PC-3 (cell line): ENCODE data around the gene RNF225. TPM values are rescaled to one million over a fixed set of nuclear protein-coding genes. Genes with fewer than 3 reads are reported as not detected.

Source experiments
- ATAC-seq: fragments of 200-7000 bp; cut with Tn5 transposase; 2 replicates; pipeline ENCODE4 v1.9.1; 2020; ENCODE audit warnings: mild to moderate bottlenecking, moderate library complexity
- BruUV-seq: library from RNA; stranded (reverse); fragments of 400-500 nt; replicated peaks from 2 replicates; lab custom pipeline; 2021; lab: Mats Ljungman, UMichigan
- CTCF ChIA-PET: fragments of 300-600 bp; sonication (Branson Sonifier 250); formaldehyde crosslinking; loops from one replicate; lab custom pipeline; 2022; ENCODE audit warnings: antibody characterized with exemption; lab: Charles Lee
- POLR2A ChIA-PET: fragments of 300-600 bp; sonication (Branson Sonifier 250); formaldehyde crosslinking; loops from one replicate; lab custom pipeline; 2022; ENCODE audit warnings: antibody characterized with exemption; ENCODE audit not compliant: unreplicated experiment; lab: Charles Lee
- DNase-seq: peaks from one replicate; pipeline ENCODE4 v3.0.0-alpha.2; 2015
- H2AFZ ChIP-seq: fragments of 300-600 bp; sonication (generic); 2 replicates; pipeline ENCODE4 v1.6.0; 2016; ENCODE audit warnings: antibody characterized with exemption, low read length
- H3F3A ChIP-seq: fragments of 300-600 bp; sonication (generic); one replicate; pipeline ENCODE4 v1.6.0; 2017; ENCODE audit warnings: antibody characterized with exemption, low read length, control low read depth, mild to moderate bottlenecking; ENCODE audit not compliant: unreplicated experiment
- H3K27ac ChIP-seq: fragments of 300-600 bp; sonication (generic); 2 replicates; pipeline ENCODE4 v1.5.1; 2016; ENCODE audit warnings: mild to moderate bottlenecking, low read length
- H3K27me3 ChIP-seq: fragments of 300-600 bp; sonication (generic); 2 replicates; pipeline ENCODE4 v1.6.1; 2016; ENCODE audit warnings: low read length, mixed read lengths
- H3K36me3 ChIP-seq: fragments of 300-600 bp; sonication (generic); 2 replicates; pipeline ENCODE4 v1.6.1; 2016; ENCODE audit warnings: low read depth, mixed run types, low read length, mixed read lengths
- H3K4me1 ChIP-seq: fragments of 300-600 bp; sonication (generic); 2 replicates; pipeline ENCODE4 v1.5.1; 2016; ENCODE audit warnings: low read length; ENCODE audit not compliant: insufficient read depth
- H3K4me2 ChIP-seq: fragments of 300-600 bp; sonication (generic); 2 replicates; pipeline ENCODE4 v1.6.0; 2016; ENCODE audit warnings: low read length
- H3K4me3 ChIP-seq: fragments of 300-600 bp; sonication (generic); 2 replicates; pipeline ENCODE4 v1.5.1; 2016; ENCODE audit warnings: mild to moderate bottlenecking, low read length, mixed read lengths
- H3K79me2 ChIP-seq: fragments of 300-600 bp; sonication (generic); 2 replicates; pipeline ENCODE4 v1.6.1; 2017; ENCODE audit warnings: low read length, mixed read lengths
- H3K9ac ChIP-seq: fragments of 300-600 bp; sonication (generic); 2 replicates; pipeline ENCODE4 v1.6.0; 2016; ENCODE audit warnings: mild to moderate bottlenecking, low read length
- H3K9me2 ChIP-seq: fragments of 300-600 bp; sonication (generic); replicated peaks from 2 replicates; pipeline ENCODE4 v1.6.1; 2016; ENCODE audit warnings: mixed run types, low read length, mixed read lengths
- H3K9me3 ChIP-seq: fragments of 300-600 bp; sonication (generic); 2 replicates; pipeline ENCODE4 v1.6.1; 2016; ENCODE audit warnings: low read length, mixed read lengths
- H4K20me1 ChIP-seq: fragments of 300-600 bp; sonication (generic); 2 replicates; pipeline ENCODE4 v1.6.1; 2016; ENCODE audit warnings: low read length, mixed read lengths
- CTCF ChIP-seq: fragments of 300-600 bp; sonication (generic); conservative IDR thresholded peaks from 2 replicates; pipeline ENCODE4 v1.5.1; 2017; ENCODE audit warnings: antibody characterized with exemption, low read depth, mild to moderate bottlenecking, low read length
- EZH2 ChIP-seq: fragments of 300-600 bp; sonication (generic); IDR thresholded peaks from one replicate; pipeline ENCODE4 v1.6.1; 2017; ENCODE audit warnings: antibody characterized with exemption, mild to moderate bottlenecking, low read length; ENCODE audit not compliant: unreplicated experiment
- EZH2phosphoT487 ChIP-seq: fragments of 300-600 bp; sonication (generic); IDR thresholded peaks from 2 replicates; pipeline ENCODE4 v1.6.1; 2018; ENCODE audit warnings: mild to moderate bottlenecking, antibody characterized with exemption, low read length, borderline replicate concordance
- intact Hi-C: fragments of 100-400 bp; cut with micrococcal nuclease; formaldehyde crosslinking; loops from 2 replicates; pipeline ENCODE4 v1.9.0; 2023
- total RNA-seq: library from RNA; depleted of rRNA; stranded (reverse); fragments of >200 nt; gene quantifications from 2 replicates; pipeline ENCODE4 v1.2.3, GENCODE V29; 2014

The RNF225 gene
- total RNA-seq, 1 experiment from 2014 or later, result 2.2 TPM

- Histone ChIP-seq H3K9me2 (no peaks in the 10 kb centered on the region), H3F3A (no peaks in the 10 kb centered on the region), H3K27me3 (no peaks in the 10 kb centered on the region), H3K4me2 (no peak overlapping the region), H3K9ac (no peak overlapping the region), H3K79me2 (no peaks in the 10 kb centered on the region), H3K4me1 (no peaks in the 10 kb centered on the region), H2AFZ (no peak overlapping the region), H4K20me1 (no peaks in the 10 kb centered on the region), H3K4me3 (no peak overlapping the region), H3K9me3 (no peaks in the 10 kb centered on the region), H3K36me3 (peaks cover 41% of the 10 kb centered on the region), H3K27ac (no peak overlapping the region)
- POLR2A ChIA-PET, result no interaction called here
- CTCF ChIA-PET, result no interaction called here
- BruUV-seq, result no TSS peak
- no peak for DNase-seq
- TF ChIP-seq CTCF (no peak), EZH2phosphoT487 (no peak), EZH2 (no peak)
- no peak for ATAC-seq
- intact Hi-C loops, result no loop called here
Observed at GRCh38 chr19:58416604-58417003, 21.1 kb downstream of the RNF225 start.

- ATAC-seq, result no peak
- Histone ChIP-seq H3K27me3 (no peaks in the 10 kb centered on the region), H2AFZ (no peak overlapping the region), H3K9me2 (no peaks in the 10 kb centered on the region), H3K9me3 (no peaks in the 10 kb centered on the region), H3F3A (no peaks in the 10 kb centered on the region), H3K4me1 (no peaks in the 10 kb centered on the region), H3K36me3 (peaks cover 41% of the 10 kb centered on the region), H4K20me1 (no peaks in the 10 kb centered on the region), H3K4me3 (no peak overlapping the region), H3K4me2 (no peak overlapping the region), H3K27ac (no peak overlapping the region), H3K9ac (no peak overlapping the region), H3K79me2 (no peaks in the 10 kb centered on the region)
- no peak for DNase-seq
- TF ChIP-seq EZH2 (no peak), EZH2phosphoT487 (no peak), CTCF (no peak)
- intact Hi-C loops, result no loop called here
- CTCF ChIA-PET, result no interaction called here
- POLR2A ChIA-PET, result no interaction called here
- TSS peak; percentile 25 for BruUV-seq
Observed at GRCh38 chr19:58417071-58417470, 21.6 kb downstream of the RNF225 start.

DNA sequence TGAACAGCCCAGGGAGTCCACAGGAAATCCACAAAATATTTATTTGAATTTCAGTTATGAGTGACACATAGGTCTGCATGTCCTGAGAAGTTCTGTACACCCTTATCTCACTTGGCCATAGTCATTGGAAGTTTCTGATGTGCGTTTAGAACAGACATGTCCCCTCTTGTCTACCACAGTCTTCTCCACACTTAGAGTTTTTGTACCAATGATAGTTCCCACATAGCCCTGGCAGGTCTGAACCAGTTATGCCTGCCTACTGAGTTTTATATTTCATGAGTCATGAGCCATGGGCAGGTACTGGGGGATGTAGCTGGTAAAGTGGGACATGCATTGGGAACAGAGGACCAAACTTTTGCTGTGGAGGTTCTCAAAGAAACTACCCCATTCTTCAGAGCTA lies 33.2 kb downstream of the RNF225 start:
- no TSS peak for BruUV-seq
- Histone ChIP-seq H3K4me2 (no peak overlapping the region), H4K20me1 (no peaks in the 10 kb centered on the region), H3K79me2 (no peaks in the 10 kb centered on the region), H3K27me3 (no peaks in the 10 kb centered on the region), H3K9me3 (peaks cover 9% of the 10 kb centered on the region), H3K36me3 (peaks cover 18% of the 10 kb centered on the region), H3K27ac (no peak overlapping the region), H3K9me2 (no peaks in the 10 kb centered on the region), H3F3A (no peaks in the 10 kb centered on the region), H3K4me1 (no peaks in the 10 kb centered on the region), H2AFZ (no peak overlapping the region), H3K4me3 (no peak overlapping the region), H3K9ac (no peak overlapping the region)
- intact Hi-C loops, result no loop called here
- POLR2A ChIA-PET, result no interaction called here
- no peak for TF ChIP-seq CTCF
- TF ChIP-seq EZH2, result no peak
- no peak for TF ChIP-seq EZH2phosphoT487
- DNase-seq (no peak), ATAC-seq (no peak)
- CTCF ChIA-PET, result no interaction called here
